Activated T-helper 17 cell treated with anti-CD3 and anti-CD28 coated beads, Interleukin-2, amount 50 U/mL, for 72 hours (primary cell): Measurements from ENCODE around the gene ELMO1. TPM values are rescaled to one million over a fixed set of nuclear protein-coding genes. Genes with fewer than 3 reads are reported as not detected.

Experiments
- ATAC-seq: fragments of 150-1000 bp; cut with Tn5 transposase; replicated peaks from 2 replicates; pipeline ENCODE4 v1.10.0; 2021; ENCODE audit warnings: mild to moderate bottlenecking, moderate library complexity
- H3K27ac Mint-ChIP-seq: one replicate; pipeline ENCODE4 v1.8.0; 2022; ENCODE audit warnings: mixed read lengths
- H3K27me3 Mint-ChIP-seq: one replicate; pipeline ENCODE4 v1.8.0; 2022; ENCODE audit warnings: mixed read lengths
- H3K36me3 Mint-ChIP-seq: one replicate; pipeline ENCODE4 v1.8.0; 2022; ENCODE audit warnings: low read depth, mild to moderate bottlenecking, mixed read lengths
- H3K4me1 Mint-ChIP-seq: one replicate; pipeline ENCODE4 v1.8.0; 2022; ENCODE audit warnings: mixed read lengths
- H3K4me3 Mint-ChIP-seq: one replicate; pipeline ENCODE4 v1.8.0; 2022; ENCODE audit warnings: mild to moderate bottlenecking, mixed read lengths
- H3K9me3 Mint-ChIP-seq: one replicate; pipeline ENCODE4 v1.8.0; 2022; ENCODE audit warnings: mixed read lengths
- total RNA-seq, 2 donors: library from RNA; stranded (reverse); gene quantifications; one replicate each; pipeline ENCODE4 v1.2.3, GENCODE V29; 2022

ELMO1 gene
- total RNA-seq, 2 donors from 2014 or later: 77.4 to 106 TPM

DNA sequence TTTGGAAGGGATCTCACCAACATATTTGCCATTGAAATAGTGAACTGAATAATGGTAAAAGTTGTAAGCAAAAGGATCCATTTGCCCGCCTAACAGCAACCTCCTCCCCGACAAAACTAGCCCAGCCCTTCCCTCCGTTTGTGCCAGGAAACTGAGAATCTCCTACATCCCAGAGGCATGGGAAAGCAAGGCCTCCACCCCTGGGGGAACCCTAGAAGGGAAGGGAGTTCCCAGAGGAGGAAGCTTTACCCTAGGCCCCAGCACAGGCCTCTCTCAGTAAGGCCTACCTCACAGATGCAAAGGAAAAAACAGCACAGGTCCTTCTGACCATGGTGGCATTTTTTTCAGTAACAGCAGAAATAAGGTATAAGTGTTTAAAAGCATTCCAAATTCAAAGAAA lies 229.7 kb downstream of the ELMO1 start:
- Mint-ChIP-seq H3K9me3 (no peaks in the 10 kb centered on the region), H3K36me3 (peaks cover 92% of the 10 kb centered on the region), H3K27ac (peak overlapping the region; percentile 82), H3K27me3 (no peaks in the 10 kb centered on the region), H3K4me3 (no peak overlapping the region), H3K4me1 (peaks cover 6% of the 10 kb centered on the region)
- ATAC-seq: no peak

DNA sequence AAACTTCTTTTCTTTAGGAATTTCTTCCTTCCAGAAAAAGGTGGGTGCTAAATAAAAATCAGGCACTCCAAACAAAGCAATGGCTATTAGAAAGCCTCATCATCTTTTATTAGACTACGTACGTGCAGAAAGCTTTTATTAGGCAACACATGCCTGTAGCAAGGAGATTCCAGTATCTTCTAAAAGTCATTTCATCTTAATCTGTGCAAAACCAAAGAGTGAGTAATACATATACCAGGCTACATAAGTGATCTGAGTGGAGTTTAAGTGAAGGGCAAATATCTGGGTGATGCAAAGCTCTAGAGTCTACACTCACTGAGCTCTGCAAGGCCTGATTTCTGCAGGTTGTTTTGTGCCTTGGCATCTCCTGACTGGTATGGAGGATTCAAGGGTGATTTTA lies 231.7 kb downstream of the ELMO1 start:
- Mint-ChIP-seq H3K4me3 (no peak overlapping the region), H3K36me3 (peaks cover 94% of the 10 kb centered on the region), H3K9me3 (no peaks in the 10 kb centered on the region), H3K4me1 (peaks cover 6% of the 10 kb centered on the region), H3K27ac (peak overlapping the region; percentile 7), H3K27me3 (no peaks in the 10 kb centered on the region)
- peak; percentile 45 for ATAC-seq

- peaks cover 6% of the 10 kb centered on the region for H3K4me1 Mint-ChIP-seq
- no peak for ATAC-seq
- peak overlapping the region; percentile 77 for H3K27ac Mint-ChIP-seq
- H3K36me3 Mint-ChIP-seq: peaks cover 94% of the 10 kb centered on the region
- H3K27me3 Mint-ChIP-seq: no peaks in the 10 kb centered on the region
- no peak overlapping the region for H3K4me3 Mint-ChIP-seq
- no peaks in the 10 kb centered on the region for H3K9me3 Mint-ChIP-seq
Measured at GRCh38 chr7:37216156-37216852, 232.4 kb downstream of the ELMO1 start.

GRCh38 chr7:37215290-37215923 lies 233.3 kb downstream of the ELMO1 start:
- Mint-ChIP-seq H3K36me3 (peaks cover 94% of the 10 kb centered on the region), H3K27me3 (no peaks in the 10 kb centered on the region), H3K27ac (peak overlapping the region; percentile 77), H3K4me1 (peaks cover 6% of the 10 kb centered on the region), H3K9me3 (no peaks in the 10 kb centered on the region), H3K4me3 (no peak overlapping the region)
- ATAC-seq: no peak

DNA sequence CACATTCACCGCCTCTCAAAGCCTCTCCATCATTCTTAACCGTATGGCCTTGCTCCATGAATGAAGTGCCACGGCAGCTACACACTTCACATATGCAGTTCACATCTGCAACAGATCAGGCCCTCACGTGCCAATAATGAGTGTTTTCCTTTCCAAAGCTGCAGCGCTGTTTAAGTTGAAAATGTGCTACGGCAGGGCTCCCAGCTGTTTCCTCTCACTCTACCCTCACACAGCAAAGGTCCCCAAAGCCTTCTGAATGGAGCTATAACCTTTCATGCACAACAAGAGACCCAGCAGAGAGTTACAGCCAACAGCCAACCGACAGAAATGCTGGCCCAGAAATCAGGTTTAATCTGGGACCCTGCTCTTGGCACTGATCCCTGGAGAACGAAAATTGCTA lies 236.1 kb downstream of the ELMO1 start:
- no peak overlapping the region for H3K4me3 Mint-ChIP-seq
- no peaks in the 10 kb centered on the region for H3K27me3 Mint-ChIP-seq
- no peaks in the 10 kb centered on the region for H3K9me3 Mint-ChIP-seq
- ATAC-seq: no peak
- H3K4me1 Mint-ChIP-seq: peaks cover 6% of the 10 kb centered on the region
- no peak overlapping the region for H3K27ac Mint-ChIP-seq
- peaks cover 100% of the 10 kb centered on the region for H3K36me3 Mint-ChIP-seq

- Mint-ChIP-seq H3K27ac (no peak overlapping the region), H3K4me3 (no peak overlapping the region), H3K4me1 (peaks cover 6% of the 10 kb centered on the region), H3K9me3 (no peaks in the 10 kb centered on the region), H3K36me3 (peaks cover 100% of the 10 kb centered on the region), H3K27me3 (no peaks in the 10 kb centered on the region)
- peak; percentile 19 for ATAC-seq
Measured at GRCh38 chr7:37212051-37212450, 236.6 kb downstream of the ELMO1 start.

- Mint-ChIP-seq H3K27me3 (no peaks in the 10 kb centered on the region), H3K9me3 (no peaks in the 10 kb centered on the region), H3K4me1 (peaks cover 3% of the 10 kb centered on the region), H3K27ac (peak overlapping the region; percentile 13), H3K4me3 (no peak overlapping the region), H3K36me3 (peaks cover 100% of the 10 kb centered on the region)
- no peak for ATAC-seq
Measured at GRCh38 chr7:37211097-37211880, 237.4 kb downstream of the ELMO1 start.

DNA sequence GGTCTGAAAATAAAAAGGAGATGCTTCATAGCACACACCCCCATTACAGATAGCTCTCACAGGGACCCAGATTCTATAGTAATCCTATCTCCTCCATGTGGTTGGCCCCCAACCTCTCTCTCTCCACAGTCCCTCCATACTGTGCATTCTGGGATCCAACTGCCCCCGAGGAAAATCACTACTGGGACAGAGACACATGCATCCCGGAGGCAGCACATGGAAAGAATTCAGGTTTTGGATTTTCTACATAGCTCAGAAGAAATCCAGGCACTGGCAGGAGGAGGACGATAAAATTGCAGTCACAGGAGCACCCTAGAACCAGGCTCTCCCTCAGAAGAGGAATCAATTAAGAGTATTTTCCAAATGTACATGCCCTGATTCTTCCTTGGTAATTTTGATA lies 239.5 kb downstream of the ELMO1 start:
- peak overlapping the region; percentile 60 for H3K27ac Mint-ChIP-seq
- H3K4me3 Mint-ChIP-seq: no peak overlapping the region
- H3K9me3 Mint-ChIP-seq: no peaks in the 10 kb centered on the region
- ATAC-seq: no peak
- H3K36me3 Mint-ChIP-seq: peaks cover 100% of the 10 kb centered on the region
- H3K27me3 Mint-ChIP-seq: no peaks in the 10 kb centered on the region
- H3K4me1 Mint-ChIP-seq: peaks cover 5% of the 10 kb centered on the region

DNA sequence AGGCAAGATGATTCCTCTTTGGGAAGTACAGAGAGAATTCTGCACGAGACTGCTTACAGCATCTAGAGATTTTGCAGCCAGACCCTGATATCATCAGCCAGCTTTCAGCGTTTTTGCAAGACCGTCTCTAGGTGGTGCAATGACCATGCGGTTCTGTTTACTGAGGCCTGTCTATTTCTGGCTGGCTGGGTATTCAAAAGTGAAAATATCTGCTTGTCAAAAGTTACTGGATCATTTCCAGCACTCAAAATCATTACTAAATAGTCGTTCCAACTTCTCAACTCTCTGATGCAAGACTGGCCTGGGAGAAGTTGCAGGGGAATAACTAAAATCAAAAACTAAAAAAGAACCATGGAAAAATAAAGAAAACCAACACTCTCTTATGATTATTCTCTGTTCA lies 240.1 kb downstream of the ELMO1 start:
- H3K27ac Mint-ChIP-seq: peak overlapping the region; percentile 51
- no peaks in the 10 kb centered on the region for H3K9me3 Mint-ChIP-seq
- H3K27me3 Mint-ChIP-seq: no peaks in the 10 kb centered on the region
- no peak for ATAC-seq
- H3K36me3 Mint-ChIP-seq: peaks cover 100% of the 10 kb centered on the region
- no peak overlapping the region for H3K4me3 Mint-ChIP-seq
- H3K4me1 Mint-ChIP-seq: peaks cover 5% of the 10 kb centered on the region

DNA sequence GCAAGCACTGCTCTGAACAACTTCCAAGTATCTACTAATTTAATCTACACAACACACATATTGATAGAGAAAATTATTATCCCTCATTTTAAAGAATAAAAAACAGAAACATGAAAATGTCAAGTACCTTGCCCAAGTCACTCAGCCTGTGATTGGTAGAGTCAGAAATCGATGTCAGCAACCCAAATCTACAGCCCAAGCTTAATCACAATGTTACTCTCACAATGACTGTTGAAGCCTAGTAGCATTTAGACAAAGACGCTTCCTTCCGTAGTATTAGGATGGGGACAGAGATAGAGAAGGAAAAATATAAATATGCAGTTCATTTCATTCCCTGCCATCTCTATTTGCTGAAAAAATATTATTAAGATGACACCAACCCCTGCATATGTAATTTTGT lies 242.5 kb downstream of the ELMO1 start:
- Mint-ChIP-seq H3K4me1 (peaks cover 5% of the 10 kb centered on the region), H3K27me3 (no peaks in the 10 kb centered on the region), H3K4me3 (no peak overlapping the region), H3K9me3 (no peaks in the 10 kb centered on the region), H3K27ac (peak overlapping the region; percentile 85), H3K36me3 (peaks cover 90% of the 10 kb centered on the region)
- ATAC-seq: peak; percentile 77

GRCh38 chr7:37205451-37205850 lies 243.2 kb downstream of the ELMO1 start:
- Mint-ChIP-seq H3K4me3 (no peak overlapping the region), H3K36me3 (peaks cover 88% of the 10 kb centered on the region), H3K27me3 (no peaks in the 10 kb centered on the region), H3K4me1 (peaks cover 5% of the 10 kb centered on the region), H3K27ac (peak overlapping the region; percentile 85), H3K9me3 (no peaks in the 10 kb centered on the region)
- ATAC-seq: no peak

DNA sequence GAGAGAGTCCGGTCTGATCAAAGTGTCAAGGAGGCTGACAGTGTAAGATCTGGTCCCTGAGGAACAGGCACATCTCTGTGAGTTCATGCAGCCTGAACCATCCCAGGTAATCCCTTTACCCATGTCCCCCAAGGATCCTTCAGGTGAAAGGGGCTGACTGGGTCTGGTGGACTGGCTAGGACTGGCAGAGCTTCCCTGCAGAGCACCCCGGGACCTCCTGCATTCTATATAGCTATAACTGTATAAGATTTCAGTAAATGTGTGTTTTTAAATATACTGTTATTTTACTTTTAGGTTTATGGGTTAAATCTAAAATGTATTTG lies 246.8 kb downstream of the ELMO1 start:
- no peak overlapping the region for H3K4me3 Mint-ChIP-seq
- H3K9me3 Mint-ChIP-seq: no peaks in the 10 kb centered on the region
- no peak for ATAC-seq
- H3K36me3 Mint-ChIP-seq: peaks cover 75% of the 10 kb centered on the region
- no peaks in the 10 kb centered on the region for H3K27me3 Mint-ChIP-seq
- peaks cover 5% of the 10 kb centered on the region for H3K4me1 Mint-ChIP-seq
- no peak overlapping the region for H3K27ac Mint-ChIP-seq

GRCh38 chr7:37201003-37201875 lies 247.4 kb downstream of the ELMO1 start:
- no peaks in the 10 kb centered on the region for H3K9me3 Mint-ChIP-seq
- H3K36me3 Mint-ChIP-seq: peaks cover 74% of the 10 kb centered on the region
- peaks cover 5% of the 10 kb centered on the region for H3K4me1 Mint-ChIP-seq
- peak; percentile 44 for ATAC-seq
- no peak overlapping the region for H3K4me3 Mint-ChIP-seq
- H3K27me3 Mint-ChIP-seq: no peaks in the 10 kb centered on the region
- no peak overlapping the region for H3K27ac Mint-ChIP-seq

GRCh38 chr7:37198906-37199485 lies 249.7 kb downstream of the ELMO1 start:
- no peak overlapping the region for H3K4me3 Mint-ChIP-seq
- H3K36me3 Mint-ChIP-seq: peaks cover 68% of the 10 kb centered on the region
- peak; percentile 64 for ATAC-seq
- peaks cover 6% of the 10 kb centered on the region for H3K4me1 Mint-ChIP-seq
- no peak overlapping the region for H3K27ac Mint-ChIP-seq
- H3K9me3 Mint-ChIP-seq: no peaks in the 10 kb centered on the region
- no peaks in the 10 kb centered on the region for H3K27me3 Mint-ChIP-seq
